ENCODE measurements around the gene CLDN4. TPM values are rescaled to one million over a fixed set of nuclear protein-coding genes. Genes with fewer than 3 reads are reported as not detected.

The CLDN4 gene
- total RNA-seq, 1 donor from 2014 or later: 116 TPM

DNA sequence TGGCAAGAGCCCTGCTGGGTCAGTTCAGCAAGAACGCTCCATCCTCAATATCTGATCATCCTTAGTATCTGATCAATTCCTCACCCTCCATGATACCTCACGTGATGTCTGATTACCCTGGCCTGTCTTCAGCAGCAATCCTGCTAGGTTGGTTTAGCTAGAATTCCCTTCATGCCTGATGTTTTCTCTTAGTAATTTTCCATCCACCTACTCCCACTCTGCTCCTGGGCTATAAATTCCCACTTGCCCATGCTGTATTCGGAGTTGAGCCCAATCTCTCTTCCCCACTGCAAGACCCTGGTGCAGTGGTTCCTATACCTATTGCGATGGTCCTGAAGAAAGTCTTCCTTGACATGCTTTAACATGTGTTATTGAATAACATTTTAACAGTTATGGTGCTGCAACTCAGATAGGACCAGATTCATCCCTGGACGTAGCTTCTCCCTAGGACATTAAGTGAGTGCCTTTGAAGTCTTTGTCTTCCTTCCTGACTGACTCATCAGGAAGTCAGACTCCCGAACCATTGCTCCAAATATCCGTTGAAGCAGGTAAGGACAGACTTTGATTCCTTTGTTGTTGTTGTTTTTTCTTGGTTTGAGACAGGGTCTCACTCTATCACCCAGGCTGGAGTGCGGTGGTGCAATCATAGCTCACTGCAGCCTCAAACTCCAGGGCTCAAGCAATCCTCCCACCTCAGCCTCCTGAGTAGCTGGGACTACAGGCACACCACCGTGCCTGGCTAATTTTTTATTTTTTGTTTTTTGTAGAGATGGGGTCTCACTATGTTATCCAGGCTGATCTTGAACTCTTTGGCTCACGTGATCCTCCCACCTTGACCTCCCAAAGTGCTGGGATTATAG lies 31.3 kb upstream of the CLDN4 start:
- Histone ChIP-seq H3K4me1 (no peaks in the 10 kb centered on the region), H3K4me3 (no peak overlapping the region), H3K9me3 (no peaks in the 10 kb centered on the region), H3K27me3 (ENCODE audit: low read depth) (no peaks in the 10 kb centered on the region), H3K36me3 (no peaks in the 10 kb centered on the region), H3K27ac (no peak overlapping the region)
- intact Hi-C loops (cut with DNase I): no loop called here
- no peak for ATAC-seq
- no peak for DNase-seq
- TF ChIP-seq, protein P1, sequence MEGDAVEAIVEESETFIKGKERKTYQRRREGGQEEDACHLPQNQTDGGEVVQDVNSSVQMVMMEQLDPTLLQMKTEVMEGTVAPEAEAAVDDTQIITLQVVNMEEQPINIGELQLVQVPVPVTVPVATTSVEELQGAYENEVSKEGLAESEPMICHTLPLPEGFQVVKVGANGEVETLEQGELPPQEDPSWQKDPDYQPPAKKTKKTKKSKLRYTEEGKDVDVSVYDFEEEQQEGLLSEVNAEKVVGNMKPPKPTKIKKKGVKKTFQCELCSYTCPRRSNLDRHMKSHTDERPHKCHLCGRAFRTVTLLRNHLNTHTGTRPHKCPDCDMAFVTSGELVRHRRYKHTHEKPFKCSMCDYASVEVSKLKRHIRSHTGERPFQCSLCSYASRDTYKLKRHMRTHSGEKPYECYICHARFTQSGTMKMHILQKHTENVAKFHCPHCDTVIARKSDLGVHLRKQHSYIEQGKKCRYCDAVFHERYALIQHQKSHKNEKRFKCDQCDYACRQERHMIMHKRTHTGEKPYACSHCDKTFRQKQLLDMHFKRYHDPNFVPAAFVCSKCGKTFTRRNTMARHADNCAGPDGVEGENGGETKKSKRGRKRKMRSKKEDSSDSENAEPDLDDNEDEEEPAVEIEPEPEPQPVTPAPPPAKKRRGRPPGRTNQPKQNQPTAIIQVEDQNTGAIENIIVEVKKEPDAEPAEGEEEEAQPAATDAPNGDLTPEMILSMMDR (IDR thresholded peaks at IDR 0.05): no peak

DNA sequence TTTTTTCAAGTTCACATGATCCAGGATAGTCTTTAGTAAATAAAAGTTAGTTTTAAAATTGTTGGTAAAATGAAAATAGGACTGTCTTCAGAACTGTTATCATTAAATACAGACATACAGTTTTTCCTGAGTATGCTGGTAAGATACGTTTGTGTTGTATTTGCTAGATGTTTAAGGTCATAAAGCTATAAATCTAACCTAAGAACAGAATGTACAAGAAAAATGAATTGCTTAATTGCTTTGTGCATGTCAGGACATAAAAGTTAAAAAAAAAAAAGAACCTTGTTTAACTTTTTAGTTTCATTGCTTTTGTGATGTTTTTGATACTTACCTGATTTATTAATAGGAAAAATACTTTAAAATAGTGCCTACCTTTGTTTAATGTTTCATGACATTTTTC lies 29.2 kb upstream of the CLDN4 start:
- DNase-seq: no peak
- intact Hi-C loops (cut with DNase I): no loop called here
- no peak overlapping the region for H3K4me3 ChIP-seq

DNA sequence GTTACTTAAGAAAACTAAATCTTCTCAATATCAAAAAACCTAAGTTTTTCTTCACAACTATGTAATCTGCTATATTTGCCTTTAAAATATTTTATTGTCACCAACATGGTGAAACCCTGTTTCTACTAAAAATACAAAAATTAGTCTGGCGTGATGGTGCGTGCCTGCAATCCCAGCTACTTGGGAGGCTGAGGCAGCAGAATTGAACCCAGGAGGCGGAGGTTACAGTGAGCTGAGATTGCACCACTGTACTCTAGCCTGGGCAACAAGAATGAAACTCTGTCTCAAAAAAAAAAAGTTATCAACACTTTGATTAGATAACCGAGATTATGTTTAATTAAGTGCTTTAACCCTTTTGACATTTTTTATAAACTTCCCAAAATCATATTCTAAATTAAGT lies 28.3 kb upstream of the CLDN4 start:
- ATAC-seq (no peak), DNase-seq (no peak)
- H3K36me3 ChIP-seq: no peaks in the 10 kb centered on the region
- no peak overlapping the region for H3K4me3 ChIP-seq
- no peaks in the 10 kb centered on the region for H3K4me1 ChIP-seq
- H3K9me3 ChIP-seq: no peaks in the 10 kb centered on the region
- intact Hi-C loops (cut with DNase I): no loop called here
- no peak overlapping the region for H3K27ac ChIP-seq
- TF ChIP-seq, protein P1 (IDR thresholded peaks at IDR 0.05): no peak
- H3K27me3 ChIP-seq (ENCODE audit: low read depth): no peaks in the 10 kb centered on the region

More for the DNA sequence above, 29.2 kb upstream of the CLDN4 start:
- ATAC-seq: no peak
- Histone ChIP-seq H3K9me3 (no peaks in the 10 kb centered on the region), H3K27ac (no peak overlapping the region), H3K27me3 (ENCODE audit: low read depth) (no peaks in the 10 kb centered on the region), H3K36me3 (no peaks in the 10 kb centered on the region), H3K4me1 (no peaks in the 10 kb centered on the region)
- TF ChIP-seq, protein P1 (IDR thresholded peaks at IDR 0.05): no peak

DNA sequence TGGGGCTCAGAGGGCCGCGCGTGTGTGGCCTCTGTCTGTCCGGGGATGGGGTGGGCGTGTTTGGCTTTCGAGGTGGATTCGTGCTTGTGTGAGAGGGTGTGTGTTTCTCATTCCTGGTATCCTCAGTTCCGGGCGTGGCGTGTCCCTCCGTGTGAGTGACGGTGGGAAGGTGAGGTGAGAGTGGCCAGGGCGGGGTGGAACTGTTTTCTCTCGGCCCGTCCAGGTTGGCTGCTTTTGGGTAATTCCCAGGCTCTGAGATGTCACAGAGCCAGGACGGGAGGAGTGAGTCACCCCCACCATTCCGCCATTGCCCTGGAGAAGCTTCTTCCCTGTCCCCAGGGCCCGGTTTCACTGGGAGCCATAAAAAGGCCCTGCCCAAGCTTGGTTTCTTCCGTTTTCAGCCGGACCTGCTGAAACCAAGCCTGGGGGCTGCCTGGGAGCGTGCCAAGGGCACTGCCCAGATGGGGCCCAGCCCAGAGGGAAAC lies 21.3 kb upstream of the CLDN4 start:
- TF ChIP-seq, protein P1 (IDR thresholded peaks at IDR 0.05): no peak
- Histone ChIP-seq H3K9me3 (no peaks in the 10 kb centered on the region), H3K4me1 (no peaks in the 10 kb centered on the region), H3K4me3 (no peak overlapping the region), H3K27me3 (ENCODE audit: low read depth) (no peaks in the 10 kb centered on the region), H3K27ac (no peak overlapping the region), H3K36me3 (no peaks in the 10 kb centered on the region)
- ATAC-seq (peak in 1 of 2 donors; percentile 44), DNase-seq (peak; percentile 40)
- intact Hi-C loops (cut with DNase I): no loop called here

DNA sequence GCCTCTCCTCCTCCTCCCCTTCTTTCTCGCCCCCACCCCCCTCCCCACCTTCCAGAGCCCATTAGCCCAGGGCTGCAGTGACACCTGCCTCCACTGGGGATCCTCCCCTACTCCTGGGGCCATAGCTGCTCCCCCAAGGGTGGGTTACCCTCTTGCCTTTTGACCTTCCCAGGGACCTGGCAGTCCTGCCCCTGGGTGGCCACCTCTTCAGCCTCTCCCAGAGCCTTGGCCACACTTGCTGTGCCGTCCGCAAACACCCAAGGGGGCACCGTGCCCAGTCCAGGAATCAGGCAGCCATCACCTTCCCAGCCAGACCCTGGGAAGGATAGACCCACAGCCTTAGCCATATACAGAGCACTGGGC lies 19.8 kb upstream of the CLDN4 start:
- Histone ChIP-seq H3K27me3 (ENCODE audit: low read depth) (no peaks in the 10 kb centered on the region), H3K27ac (no peak overlapping the region), H3K36me3 (no peaks in the 10 kb centered on the region), H3K4me3 (no peak overlapping the region), H3K9me3 (no peaks in the 10 kb centered on the region), H3K4me1 (no peaks in the 10 kb centered on the region)
- ATAC-seq (no peak), DNase-seq (peak; percentile 24)
- intact Hi-C loops (cut with DNase I): no loop called here
- TF ChIP-seq, protein P1 (IDR thresholded peaks at IDR 0.05): no peak

Measured in lower lobe of right lung (tissue), 2 donors.